ENCODE data around the gene MZT2A. TPM values are rescaled to one million over a fixed set of nuclear protein-coding genes. Genes with fewer than 3 reads are reported as not detected.
"Not testable (repeated sequence)": the region's sequence is repeated elsewhere in the genome, so short reads cannot be mapped to it uniquely, and the experiment has no call there.

Gene MZT2A
- polyA plus RNA-seq, 4 donors, result 46.1 to 94.9 (median 67.1) TPM

DNA sequence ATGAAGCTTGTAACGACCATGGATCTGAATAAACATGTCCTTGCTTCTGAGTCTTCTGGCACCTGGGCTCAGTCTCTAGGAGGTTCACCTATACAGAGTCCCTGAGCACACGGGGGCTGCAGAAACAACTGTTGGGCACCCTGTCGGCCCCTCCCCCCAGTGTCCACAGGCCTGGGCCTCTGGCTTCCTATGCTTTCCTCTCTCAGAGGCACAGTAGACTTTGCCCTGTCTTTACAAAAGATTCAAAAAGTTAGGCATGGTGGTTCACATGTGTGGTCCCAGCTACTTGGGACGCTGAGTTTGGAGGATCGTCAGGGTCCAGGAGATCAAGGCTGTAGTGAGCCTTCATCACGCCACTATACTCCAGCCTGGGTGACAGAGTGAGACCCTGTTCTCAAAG, 29.3 kb upstream of the MZT2A start:
- DNase-seq (ENCODE audit: low read depth in 4 of 4, low spot score in 2 of 4), result not testable (repeated sequence)

DNA sequence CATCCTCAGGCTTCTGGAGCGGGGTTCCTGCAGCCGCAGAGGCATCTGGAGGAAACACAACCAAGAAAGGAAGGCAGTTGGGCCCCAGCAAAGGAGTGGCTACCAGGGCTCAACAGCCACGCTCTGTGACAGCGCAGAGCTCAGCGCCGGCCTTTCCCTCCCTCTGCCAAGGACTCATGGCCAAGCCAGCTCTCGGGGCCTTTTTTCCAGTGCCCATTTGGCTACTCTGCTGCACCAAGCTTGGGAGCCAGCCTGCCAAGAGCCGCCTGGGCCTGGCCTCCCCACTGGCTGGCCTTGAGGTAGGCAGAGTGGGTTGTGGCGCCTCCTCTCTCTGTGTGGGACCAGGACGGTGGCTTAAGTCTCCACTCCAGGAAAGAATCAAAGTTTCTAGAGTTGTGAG, 28.3 kb upstream of the MZT2A start:
- DNase-seq (ENCODE audit: low read depth in 4 of 4, low spot score in 2 of 4), result no peak

- DNase-seq (ENCODE audit: low read depth in 4 of 4, low spot score in 2 of 4), result not testable (repeated sequence)
These were observed 27.8 kb upstream of the MZT2A start for GRCh38 chr2:131519871-131520470.

DNA sequence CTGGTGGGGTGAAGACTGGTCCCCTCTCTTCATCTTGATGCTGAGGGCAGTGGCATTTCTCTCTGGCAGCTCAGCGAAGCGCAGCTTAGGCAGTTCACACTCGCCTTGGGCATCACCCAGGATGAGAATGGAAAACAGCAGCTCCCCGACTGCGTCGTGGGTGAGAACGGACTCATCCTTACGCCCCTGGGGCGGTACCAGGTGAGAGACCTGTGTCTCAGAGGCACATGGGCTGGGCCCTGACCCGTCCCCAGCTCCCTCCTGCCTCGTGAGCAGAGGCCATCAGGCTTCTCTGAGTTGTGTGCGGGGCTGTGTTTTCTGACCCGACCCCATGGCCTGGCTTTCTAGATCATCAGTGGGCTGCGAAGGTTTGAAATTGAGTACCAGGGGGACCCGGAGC, 27.3 kb upstream of the MZT2A start:
- DNase-seq (ENCODE audit: low read depth in 4 of 4, low spot score in 2 of 4), result no peak

GRCh38 chr2:131518531-131518930, 26.3 kb upstream of the MZT2A start:
- DNase-seq (ENCODE audit: low read depth in 4 of 4, low spot score in 2 of 4), result not testable (repeated sequence)

GRCh38 chr2:131517856-131518255, 25.7 kb upstream of the MZT2A start:
- DNase-seq (ENCODE audit: low read depth in 4 of 4, low spot score in 2 of 4), result not testable (repeated sequence)

- no peak for DNase-seq (ENCODE audit: low read depth in 4 of 4, low spot score in 2 of 4)
These were observed 25.1 kb upstream of the MZT2A start for GRCh38 chr2:131517106-131517831.

DNA sequence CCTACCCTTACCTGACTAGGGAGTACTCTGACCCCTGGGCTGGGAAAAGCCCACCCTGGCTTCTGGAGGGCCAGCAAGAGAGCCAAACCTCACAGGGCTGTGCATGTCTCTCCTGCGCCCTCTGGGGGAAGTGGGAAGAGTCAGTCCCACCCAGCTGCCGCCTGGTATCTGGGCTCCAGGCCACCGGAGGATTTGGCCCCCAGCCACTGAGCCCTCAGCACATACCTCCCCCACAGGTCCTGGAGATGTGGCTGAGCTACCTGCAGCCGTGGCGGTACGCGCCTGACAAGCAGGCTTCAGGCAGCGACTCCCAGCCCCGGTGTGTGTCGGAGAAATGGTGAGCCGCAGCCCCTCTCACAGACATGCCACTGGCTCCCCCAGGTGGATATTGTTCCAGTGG, 24.4 kb upstream of the MZT2A start:
- not testable (repeated sequence) for DNase-seq (ENCODE audit: low read depth in 4 of 4, low spot score in 2 of 4)

- DNase-seq (ENCODE audit: low read depth in 4 of 4, low spot score in 2 of 4), result no peak
These were observed 23.8 kb upstream of the MZT2A start for GRCh38 chr2:131516011-131516410.

DNA sequence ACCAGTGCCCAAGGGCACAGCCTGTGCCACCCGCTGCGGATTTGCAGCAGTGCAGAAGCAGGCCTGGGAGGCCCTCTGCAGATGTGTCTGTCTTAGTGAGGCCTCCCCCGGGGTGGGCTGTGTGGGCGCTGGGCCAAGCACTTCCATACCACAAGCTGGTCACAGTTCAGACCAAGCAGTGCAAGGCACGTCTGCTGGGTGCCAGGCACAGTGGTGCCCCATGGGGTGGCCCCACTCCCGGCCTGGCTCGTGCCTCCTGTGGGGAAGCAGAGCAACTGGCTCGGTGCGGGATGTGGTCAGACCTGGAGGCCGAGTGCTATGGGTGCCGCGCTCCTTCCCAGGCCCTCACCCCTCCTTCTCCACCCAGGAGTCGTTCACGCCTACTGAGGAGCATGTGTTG, 23.0 kb upstream of the MZT2A start:
- not testable (repeated sequence) for DNase-seq (ENCODE audit: low read depth in 4 of 4, low spot score in 2 of 4)

DNA sequence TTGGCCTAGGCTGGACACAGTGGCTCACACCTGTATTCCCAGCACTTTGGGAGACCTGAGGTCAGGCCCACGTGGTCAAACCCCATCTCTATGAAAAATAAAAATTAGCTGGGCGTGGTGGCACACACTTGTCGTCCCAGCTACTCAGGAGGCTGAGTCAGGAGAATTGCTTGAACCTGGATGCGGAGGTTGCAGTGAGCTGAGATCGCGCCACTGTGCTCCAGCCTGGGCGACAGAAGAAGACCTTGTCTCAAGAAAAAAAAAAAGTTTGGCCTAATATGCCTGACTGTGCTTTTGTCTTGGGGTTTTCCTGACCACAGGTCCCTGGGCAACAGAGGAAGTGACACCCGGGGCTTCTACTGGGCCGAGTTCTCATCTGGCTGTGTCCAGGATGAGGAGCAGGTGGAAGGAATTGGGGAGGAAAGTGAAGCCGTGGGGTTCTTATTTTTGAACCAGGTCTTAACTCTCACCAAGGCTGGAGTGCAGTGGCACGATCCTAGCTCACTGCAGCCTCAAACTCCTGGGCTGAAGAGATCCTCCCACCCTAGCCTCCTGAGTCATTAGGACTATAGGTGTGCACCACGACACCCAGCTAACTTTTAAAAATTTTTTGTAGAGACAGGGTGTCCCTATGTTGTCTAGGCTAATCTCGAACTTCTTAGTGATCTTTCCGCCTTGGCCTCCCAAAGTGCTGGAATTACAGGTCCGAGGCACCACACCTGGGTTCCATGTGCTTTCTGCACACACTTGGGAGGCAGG, 22.4 kb upstream of the MZT2A start:
- not testable (repeated sequence) for DNase-seq (ENCODE audit: low read depth in 4 of 4, low spot score in 2 of 4)

DNA sequence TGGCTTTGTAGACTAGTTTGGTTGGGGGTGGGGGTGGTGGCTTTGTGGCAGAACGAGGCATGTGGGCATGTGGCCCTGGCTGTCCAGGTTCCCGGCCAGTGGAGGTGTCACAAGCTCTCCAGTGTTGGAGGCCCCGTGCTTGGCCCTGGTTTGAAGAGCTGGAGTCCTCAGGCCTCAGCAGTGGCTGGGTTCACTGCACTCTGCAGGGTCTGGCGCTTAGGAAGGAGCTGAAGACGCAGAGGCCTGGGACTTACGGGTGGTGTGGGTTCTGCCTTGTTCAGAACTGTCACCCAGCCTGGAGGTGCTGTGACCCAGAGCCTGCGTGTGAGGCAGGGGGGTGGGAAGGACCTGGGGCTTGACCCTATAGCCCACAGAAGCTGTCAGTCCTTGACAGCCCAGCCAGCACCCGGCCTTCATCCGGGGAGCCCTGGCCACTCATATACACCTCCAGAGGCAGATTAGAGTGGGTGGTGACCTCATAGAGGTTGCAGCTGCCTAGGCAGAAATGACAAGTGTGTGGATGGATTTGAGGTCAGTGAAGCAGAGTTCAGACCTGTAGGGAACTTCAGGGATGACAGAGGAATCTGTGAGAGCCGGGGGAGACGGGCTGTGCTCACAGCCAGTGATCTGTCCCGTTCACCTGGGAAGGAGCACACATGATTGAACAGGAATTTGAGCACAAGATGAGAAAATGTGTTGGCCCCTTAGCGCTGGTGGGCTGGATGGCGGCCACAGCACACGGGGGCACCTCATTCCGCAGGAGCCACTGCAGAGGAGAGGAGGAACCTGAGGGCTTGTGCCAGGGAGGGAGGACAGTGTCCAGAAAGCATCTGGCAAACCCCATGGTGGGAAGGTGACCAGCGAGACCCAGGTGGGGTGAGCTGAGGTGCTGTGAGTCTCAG, 20.0 kb upstream of the MZT2A start:
- not testable (repeated sequence) for DNase-seq (ENCODE audit: low read depth in 4 of 4, low spot score in 2 of 4)

GRCh38 chr2:131511291-131511968, 19.2 kb upstream of the MZT2A start:
- DNase-seq (ENCODE audit: low read depth in 4 of 4, low spot score in 2 of 4), result not testable (repeated sequence)

DNA sequence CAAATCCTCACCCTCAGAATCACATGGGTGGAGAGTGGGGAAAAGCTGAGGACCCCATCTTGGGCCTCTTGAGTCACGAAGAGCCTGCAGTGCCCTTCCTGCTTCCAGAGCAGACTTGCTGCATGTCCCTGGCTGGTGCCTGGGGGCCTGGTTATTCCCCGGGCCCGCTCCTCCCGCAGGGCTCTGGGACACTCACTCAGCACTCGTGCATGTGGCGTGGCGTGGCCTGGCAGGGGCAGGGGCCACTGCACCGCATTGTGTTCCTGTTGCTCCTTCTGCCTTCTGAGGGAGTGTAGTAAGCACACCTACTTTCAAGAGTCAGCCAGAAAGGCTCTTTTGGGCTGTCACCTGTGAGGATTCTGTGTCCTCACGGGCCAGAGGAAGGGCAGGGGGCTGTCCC, 17.4 kb upstream of the MZT2A start:
- no peak for DNase-seq (ENCODE audit: low read depth in 4 of 4, low spot score in 2 of 4)

DNA sequence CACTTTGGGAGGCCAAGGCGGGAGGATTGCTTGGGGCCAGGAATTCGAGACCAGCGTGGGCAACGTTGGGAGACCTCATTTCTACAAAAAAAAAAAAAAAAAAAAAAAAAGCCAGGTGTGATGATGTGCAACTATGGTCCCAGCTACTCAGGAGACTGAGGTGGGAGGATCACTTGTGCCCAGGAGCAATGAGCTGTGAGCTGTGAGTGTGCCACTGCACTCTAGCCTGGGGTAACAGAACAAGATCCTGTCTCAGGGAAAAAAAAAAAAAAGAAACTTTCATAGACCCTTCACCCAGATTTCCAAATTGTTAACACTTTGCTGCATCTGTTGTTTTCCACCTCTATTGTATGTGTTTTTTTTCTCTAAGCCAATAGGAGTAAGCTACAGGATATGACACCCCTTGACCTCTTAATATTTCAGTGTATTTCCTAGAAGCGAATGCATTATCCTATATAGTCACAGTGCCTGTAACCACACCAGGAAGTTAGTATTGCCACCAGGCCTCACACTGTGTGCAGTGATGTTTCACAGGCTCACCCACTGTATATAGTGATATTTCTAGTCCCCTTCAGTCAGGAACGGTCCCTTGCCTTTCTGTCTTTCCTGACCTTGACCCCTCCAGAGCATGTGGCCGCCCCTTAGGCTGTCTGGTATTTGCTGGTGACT, 12.0 kb upstream of the MZT2A start:
- not testable (repeated sequence) for DNase-seq (ENCODE audit: low read depth in 4 of 4, low spot score in 2 of 4)

GRCh38 chr2:131503587-131503986, 11.4 kb upstream of the MZT2A start:
- DNase-seq (ENCODE audit: low read depth in 4 of 4, low spot score in 2 of 4), result not testable (repeated sequence)

- not testable (repeated sequence) for DNase-seq (ENCODE audit: low read depth in 4 of 4, low spot score in 2 of 4)
These were observed 6.2 kb upstream of the MZT2A start for GRCh38 chr2:131498321-131498973.

DNA sequence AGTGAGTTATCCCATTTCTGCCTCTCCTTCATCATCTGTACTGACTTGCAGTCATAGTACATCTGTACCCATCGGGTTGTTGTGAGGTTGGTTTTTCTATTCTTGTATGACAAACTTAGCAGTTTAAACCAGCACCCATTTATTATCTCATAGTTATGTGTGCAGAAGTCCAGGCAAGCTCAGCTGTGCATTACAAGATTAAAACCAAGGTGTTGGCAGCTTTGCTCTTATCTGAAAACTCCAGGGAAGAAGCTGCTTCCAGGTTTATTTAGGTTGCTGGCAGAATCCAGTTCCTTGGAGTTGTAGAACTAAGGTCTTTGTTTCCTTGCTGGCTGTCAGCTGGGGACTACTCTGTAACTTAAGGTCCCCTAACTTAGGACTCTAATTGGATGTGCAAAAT, 3.3 kb upstream of the MZT2A start:
- DNase-seq (ENCODE audit: low read depth in 4 of 4, low spot score in 2 of 4), result not testable (repeated sequence)
